ENCODE data around the gene CRELD1. TPM values are rescaled to one million over a fixed set of nuclear protein-coding genes. Genes with fewer than 3 reads are reported as not detected.

CRELD1 gene
- total RNA-seq, 1 donor: 7.6 TPM

DNA sequence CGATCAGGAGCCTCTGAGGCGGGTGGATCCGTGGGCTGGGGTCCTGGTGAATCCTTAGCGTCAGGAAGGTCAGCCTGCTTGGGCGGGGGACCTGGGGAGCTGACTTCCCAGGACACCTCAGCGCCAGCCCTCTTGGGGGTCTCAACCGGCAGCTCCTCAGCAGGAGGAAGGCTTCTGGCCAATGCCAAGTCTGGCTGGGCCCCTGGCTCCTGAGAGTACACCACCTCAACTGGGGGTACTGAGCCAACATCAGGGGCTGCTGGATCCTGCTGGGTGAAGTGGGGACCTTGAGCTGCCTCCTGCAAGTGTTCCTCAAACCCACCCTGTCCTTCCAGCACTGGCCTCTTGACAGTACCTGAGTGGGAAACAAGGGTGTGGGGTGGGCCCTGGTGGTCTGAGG lies 15.5 kb downstream of the CRELD1 start:
- Histone ChIP-seq H3K27me3 (ENCODE audit: insufficient read depth, low read length) (no peaks in the 10 kb centered on the region), H3K27ac (ENCODE audit: low read depth, low read length) (no peak overlapping the region), H3K79me2 (ENCODE audit: insufficient read depth, low read length) (no peaks in the 10 kb centered on the region), H3K4me2 (ENCODE audit: insufficient read depth, low read length) (no peak overlapping the region), H2AFZ (ENCODE audit: low read length) (no peak overlapping the region), H3K36me3 (ENCODE audit: insufficient read depth, low read length) (peaks cover 4% of the 10 kb centered on the region), H3K4me3 (ENCODE audit: insufficient read depth, low read length) (no peak overlapping the region), H3K9me3 (ENCODE audit: low read depth, low read length) (no peaks in the 10 kb centered on the region), H4K20me1 (ENCODE audit: insufficient read depth, low read length) (no peaks in the 10 kb centered on the region), H3K4me1 (ENCODE audit: insufficient read depth, low read length) (peaks cover 21% of the 10 kb centered on the region)
- TF ChIP-seq CTCF (IDR thresholded peaks at IDR 0.05; ENCODE audit: extremely low read depth, low read depth, low read length): no peak
- DNase-seq (ENCODE audit: insufficient read length, low spot score, missing footprints): peak; percentile 63

DNA sequence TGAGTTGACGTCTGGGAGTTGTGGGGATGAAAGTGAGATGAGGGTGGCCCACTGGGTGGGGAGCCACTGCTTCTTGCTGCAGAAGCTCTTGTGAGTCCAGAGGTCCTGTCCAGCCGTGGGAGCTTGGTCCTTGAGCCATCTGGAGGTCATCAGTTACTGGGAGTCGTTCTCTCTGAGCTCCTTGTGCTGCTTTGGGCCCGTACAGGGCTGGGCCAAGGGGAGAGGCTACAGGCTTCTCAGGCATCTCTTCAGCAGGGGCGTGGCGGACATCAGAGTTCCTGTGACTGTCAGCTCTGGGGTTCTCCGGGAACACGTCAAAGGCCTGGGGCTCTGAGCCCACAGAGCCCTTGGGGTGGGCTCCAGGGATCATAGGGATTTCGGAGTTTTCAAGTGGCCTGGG lies 16.0 kb downstream of the CRELD1 start:
- TF ChIP-seq CTCF (IDR thresholded peaks at IDR 0.05; ENCODE audit: extremely low read depth, low read depth, low read length): no peak
- DNase-seq (ENCODE audit: insufficient read length, low spot score, missing footprints): no peak

GRCh38 chr3:9951126-9951525 lies 17.5 kb downstream of the CRELD1 start:
- H3K4me3 ChIP-seq (ENCODE audit: insufficient read depth, low read length): no peak overlapping the region
- no peaks in the 10 kb centered on the region for H4K20me1 ChIP-seq (ENCODE audit: insufficient read depth, low read length)
- peak overlapping the region; percentile 76 for H3K4me2 ChIP-seq (ENCODE audit: insufficient read depth, low read length)
- H3K36me3 ChIP-seq (ENCODE audit: insufficient read depth, low read length): no peaks in the 10 kb centered on the region
- DNase-seq (ENCODE audit: insufficient read length, low spot score, missing footprints): peak; percentile 69
- no peaks in the 10 kb centered on the region for H3K9me3 ChIP-seq (ENCODE audit: low read depth, low read length)
- no peak for TF ChIP-seq CTCF (IDR thresholded peaks at IDR 0.05; ENCODE audit: extremely low read depth, low read depth, low read length)
- H3K4me1 ChIP-seq (ENCODE audit: insufficient read depth, low read length): peaks cover 24% of the 10 kb centered on the region
- no peak overlapping the region for H3K27ac ChIP-seq (ENCODE audit: low read depth, low read length)
- no peaks in the 10 kb centered on the region for H3K27me3 ChIP-seq (ENCODE audit: insufficient read depth, low read length)
- no peak overlapping the region for H2AFZ ChIP-seq (ENCODE audit: low read length)
- no peaks in the 10 kb centered on the region for H3K79me2 ChIP-seq (ENCODE audit: insufficient read depth, low read length)

More for the DNA sequence above, 16.0 kb downstream of the CRELD1 start:
- no peak overlapping the region for H3K4me2 ChIP-seq (ENCODE audit: insufficient read depth, low read length)
- H2AFZ ChIP-seq (ENCODE audit: low read length): no peak overlapping the region
- no peak overlapping the region for H3K4me3 ChIP-seq (ENCODE audit: insufficient read depth, low read length)
- H3K36me3 ChIP-seq (ENCODE audit: insufficient read depth, low read length): peaks cover 4% of the 10 kb centered on the region
- H3K79me2 ChIP-seq (ENCODE audit: insufficient read depth, low read length): no peaks in the 10 kb centered on the region
- H3K4me1 ChIP-seq (ENCODE audit: insufficient read depth, low read length): peaks cover 21% of the 10 kb centered on the region
- no peaks in the 10 kb centered on the region for H3K27me3 ChIP-seq (ENCODE audit: insufficient read depth, low read length)
- no peak overlapping the region for H3K27ac ChIP-seq (ENCODE audit: low read depth, low read length)
- no peaks in the 10 kb centered on the region for H3K9me3 ChIP-seq (ENCODE audit: low read depth, low read length)
- H4K20me1 ChIP-seq (ENCODE audit: insufficient read depth, low read length): no peaks in the 10 kb centered on the region

- H3K4me1 ChIP-seq (ENCODE audit: insufficient read depth, low read length): peaks cover 23% of the 10 kb centered on the region
- H3K4me2 ChIP-seq (ENCODE audit: insufficient read depth, low read length): peak overlapping the region; percentile 76
- DNase-seq (ENCODE audit: insufficient read length, low spot score, missing footprints): no peak
- no peaks in the 10 kb centered on the region for H3K27me3 ChIP-seq (ENCODE audit: insufficient read depth, low read length)
- no peaks in the 10 kb centered on the region for H3K36me3 ChIP-seq (ENCODE audit: insufficient read depth, low read length)
- no peaks in the 10 kb centered on the region for H3K9me3 ChIP-seq (ENCODE audit: low read depth, low read length)
- TF ChIP-seq CTCF (IDR thresholded peaks at IDR 0.05; ENCODE audit: extremely low read depth, low read depth, low read length): no peak
- H3K79me2 ChIP-seq (ENCODE audit: insufficient read depth, low read length): no peaks in the 10 kb centered on the region
- H2AFZ ChIP-seq (ENCODE audit: low read length): peak overlapping the region; percentile 57
- H3K27ac ChIP-seq (ENCODE audit: low read depth, low read length): no peak overlapping the region
- H4K20me1 ChIP-seq (ENCODE audit: insufficient read depth, low read length): no peaks in the 10 kb centered on the region
- peak overlapping the region; percentile 76 for H3K4me3 ChIP-seq (ENCODE audit: insufficient read depth, low read length)
Measured at GRCh38 chr3:9951598-9951961, 17.9 kb downstream of the CRELD1 start.
